A549 (cell line): Measurements from ENCODE around the gene ECM2. TPM values are rescaled to one million over a fixed set of nuclear protein-coding genes. Genes with fewer than 3 reads are reported as not detected.

Experiments
- ATAC-seq, 2 experiments: fragments of 200-7000 bp in 1 of 2; fragments of >200 bp in 1 of 2; cut with Nextera tagmentation in 1 of 2; cut with Tn5 transposase in 1 of 2; 3 replicates each; pipeline versions ENCODE4 v1.8.0 to v1.9.1; 2018 to 2020; ENCODE audit warnings: mild to moderate bottlenecking in 1 of 2, moderate library complexity in 1 of 2
- CTCF ChIA-PET: fragments of 300-600 bp; sonication (Branson Sonifier 250); formaldehyde crosslinking; extraction: SDS; loops from one replicate; lab custom pipeline; 2021; ENCODE audit warnings: antibody characterized with exemption, inconsistent platforms; lab: Yijun Ruan, JAX
- POLR2A ChIA-PET: fragments of 350-600 bp; formaldehyde crosslinking; extraction: SDS; loops from one replicate; lab custom pipeline; 2021; ENCODE audit warnings: antibody characterized with exemption, inconsistent platforms; lab: Yijun Ruan, JAX
- DNase-seq, 2 experiments: peaks; one replicate each; pipeline versions ENCODE4 v3.0.0 to v3.0.0-alpha.2; 2011 to 2016; ENCODE audit warnings: low read depth in 1 of 2, low spot score in 1 of 2
- FAIRE-seq: peaks from 2 replicates; lab custom pipeline; 2011; peaks lifted over from hg19 to GRCh38; lab: Jason Lieb, UNC
- H3K27ac ChIP-seq, 2 experiments: fragments of >200 bp; sonication (Bioruptor Twin); formaldehyde crosslinking; 3 replicates each; pipeline ENCODE4 v1.5.1; 2016 to 2017
- H3K4me1 ChIP-seq: fragments of >200 bp; sonication (Bioruptor Twin); formaldehyde crosslinking; 3 replicates; pipeline ENCODE4 v1.6.1; 2016
- H3K4me2 ChIP-seq: fragments of >200 bp; sonication (Bioruptor Twin); formaldehyde crosslinking; 3 replicates; pipeline ENCODE4 v1.6.1; 2016
- H3K4me3 ChIP-seq: fragments of >200 bp; sonication (Bioruptor Twin); formaldehyde crosslinking; 3 replicates; pipeline ENCODE4 v1.5.1; 2016
- H3K9me3 ChIP-seq: fragments of >200 bp; sonication (Bioruptor Twin); formaldehyde crosslinking; 3 replicates; pipeline ENCODE4 v1.6.1; 2016
- ATOH8 ChIP-seq: fragments of 250-450 bp; sonication (Bioruptor Pico); IDR thresholded peaks from 2 replicates; pipeline ENCODE4 v1.5.0; 2020; ENCODE audit warnings: low read depth, mild to moderate bottlenecking, moderate library complexity
- BHLHE40 ChIP-seq: IDR thresholded peaks from 2 replicates; pipeline ENCODE4 v1.6.1; 2012; ENCODE audit warnings: low read depth, low read length, inconsistent platforms
- CBX8 ChIP-seq: fragments of 200-600 bp; sonication (generic); IDR thresholded peaks from 2 replicates; pipeline ENCODE4 v1.6.1; 2016
- CEBPB ChIP-seq, 2 experiments: fragments of >200 bp in 1 of 2; sonication (Bioruptor Twin) in 1 of 2; formaldehyde crosslinking in 1 of 2; IDR thresholded peaks; 2 replicates each; pipeline ENCODE4 v1.6.1; 2012 to 2016
- CHD4 ChIP-seq: fragments of 200-600 bp; sonication (generic); IDR thresholded peaks from 2 replicates; pipeline ENCODE4 v1.6.1; 2016; ENCODE audit warnings: antibody characterized with exemption, mild to moderate bottlenecking, borderline replicate concordance
- EHF ChIP-seq: fragments of 250-450 bp; sonication (Bioruptor Pico); IDR thresholded peaks from 2 replicates; pipeline ENCODE4 v1.5.0; 2020; ENCODE audit warnings: mild to moderate bottlenecking
- EHMT2 ChIP-seq: fragments of 200-600 bp; sonication (generic); IDR thresholded peaks from 2 replicates; pipeline ENCODE4 v1.6.1; 2016; ENCODE audit warnings: antibody characterized with exemption, low read depth, mild to moderate bottlenecking, moderate library complexity
- GATA3 ChIP-seq: IDR thresholded peaks from 2 replicates; pipeline ENCODE4 v1.6.1; 2012; ENCODE audit warnings: borderline replicate concordance
- HMGXB4 ChIP-seq: fragments of 250-450 bp; sonication (Bioruptor Pico); IDR thresholded peaks from 2 replicates; pipeline ENCODE4 v1.5.0; 2021; ENCODE audit warnings: mild to moderate bottlenecking, moderate library complexity, borderline replicate concordance
- HOXB5 ChIP-seq: fragments of 250-450 bp; sonication (Bioruptor Pico); IDR thresholded peaks from 2 replicates; pipeline ENCODE4 v1.5.0; 2020; ENCODE audit warnings: mild to moderate bottlenecking, moderate library complexity
- JUN ChIP-seq, 2 experiments: fragments of >200 bp; sonication (Bioruptor Twin); formaldehyde crosslinking; IDR thresholded peaks; 2 replicates in 1 of 2; 3 replicates in 1 of 2; pipeline ENCODE4 v1.6.1; 2016 to 2017
- KDM1A ChIP-seq: fragments of 200-600 bp; sonication (generic); IDR thresholded peaks from 2 replicates; pipeline ENCODE4 v1.6.1; 2016; ENCODE audit warnings: low read depth, mild to moderate bottlenecking
- KDM5A ChIP-seq: fragments of 200-600 bp; sonication (generic); IDR thresholded peaks from 2 replicates; pipeline ENCODE4 v1.6.1; 2016; ENCODE audit warnings: antibody characterized with exemption, mild to moderate bottlenecking
- MAFK ChIP-seq: fragments of 450-650 bp; IDR thresholded peaks from 2 replicates; pipeline ENCODE4 v1.6.1; 2014; ENCODE audit not compliant: partially characterized antibody
- MAZ ChIP-seq: fragments of 150-350 bp; IDR thresholded peaks from 2 replicates; pipeline ENCODE4 v1.6.1; 2014; ENCODE audit warnings: antibody characterized with exemption, low read depth, low read length, borderline replicate concordance
- MYC ChIP-seq: IDR thresholded peaks from 2 replicates; pipeline ENCODE4 v1.6.1; 2012; ENCODE audit warnings: mild to moderate bottlenecking, inconsistent platforms, low read length, improper control_type of control experiment, borderline replicate concordance
- NFE2L2 ChIP-seq: fragments of 150-350 bp; conservative IDR thresholded peaks from 2 replicates; pipeline ENCODE4 v1.6.1; 2014; ENCODE audit warnings: low read length
- POLR2A ChIP-seq: IDR thresholded peaks from 2 replicates; pipeline ENCODE4 v1.6.1; 2012; ENCODE audit warnings: mild to moderate bottlenecking, low read length
- POLR2AphosphoS2 ChIP-seq: conservative IDR thresholded peaks from 2 replicates; pipeline ENCODE4 v1.6.1; 2012; ENCODE audit warnings: low read length, improper control_type of control experiment, inconsistent platforms
- SMC3 ChIP-seq: fragments of >200 bp; sonication (Bioruptor Twin); formaldehyde crosslinking; IDR thresholded peaks from 3 replicates; pipeline ENCODE4 v1.6.1; 2018; ENCODE audit warnings: inconsistent platforms
- TFCP2L1 ChIP-seq: fragments of 250-450 bp; sonication (Bioruptor Pico); IDR thresholded peaks from 2 replicates; pipeline ENCODE4 v1.5.0; 2021; ENCODE audit warnings: mild to moderate bottlenecking
- TP53 ChIP-seq: fragments of 250-450 bp; sonication (Bioruptor Pico); IDR thresholded peaks from 2 replicates; pipeline ENCODE4 v1.5.0; 2021; ENCODE audit warnings: mild to moderate bottlenecking, moderate library complexity
- ZFP36 ChIP-seq: fragments of 450-650 bp; IDR thresholded peaks from 2 replicates; pipeline ENCODE4 v1.6.1; 2014; ENCODE audit warnings: borderline replicate concordance; ENCODE audit not compliant: partially characterized antibody
- WGBS: methylation state at CpG from one replicate; pipeline ENCODE4 v1.1.6; 2017; ENCODE audit errors: missing lambda C conversion rate; 5-methylcytosine and 5-hydroxymethylcytosine counted together
- polyA plus RNA-seq, 4 experiments: library from polyadenylated mRNA; depleted of rRNA in 3 of 4; stranded (reverse); fragments of >200 nt; fragmentation: RNase III in 1 of 4; extraction: RNeasy Plus Mini Kit Qiagen cat#74134 plus additional on column Dnase treatment in 1 of 4; gene quantifications; 2 replicates in 3 of 4; 3 replicates in 1 of 4; pipeline ENCODE4 v1.2.3, GENCODE V29; 2011 to 2017

The ECM2 gene
- polyA plus RNA-seq, 2 of the 4 experiments (the other 2 are of a cell fraction): 0.35 to 0.43 TPM

- no peak for TF ChIP-seq HMGXB4 (CRISPR knock-in tag)
- TF ChIP-seq HOXB5 (CRISPR knock-in tag): no peak
- TF ChIP-seq KDM5A: no peak
- TF ChIP-seq TP53 (CRISPR knock-in tag): no peak
- TF ChIP-seq SMC3: no peak
- no peak for TF ChIP-seq JUN (IDR thresholded peaks at IDR 0.05)
- no peak for TF ChIP-seq ZFP36
- no peak for TF ChIP-seq CEBPB (IDR thresholded peaks at IDR 0.05)
- TF ChIP-seq BHLHE40: no peak
These were observed 25.0 kb downstream of the ECM2 start (continued) for GRCh38 chr9:92510747-92511146.

GRCh38 chr9:92509050-92509449 is 26.7 kb downstream of the ECM2 start:
- FAIRE-seq (no peak), ATAC-seq (no peak), DNase-seq (no peak)
- ChIA-PET POLR2A (no interaction called here), CTCF (no interaction called here)
- Histone ChIP-seq H3K9me3 (no peaks in the 10 kb centered on the region), H3K4me1 (peaks cover 24% of the 10 kb centered on the region), H3K4me2 (no peak overlapping the region), H3K27ac (no peak overlapping the region), H3K4me3 (no peak overlapping the region)
- WGBS: 87% methylated on average over 5 of the region's 5 CpGs
- TF ChIP-seq ATOH8 (no peak), CHD4 (no peak)

DNA sequence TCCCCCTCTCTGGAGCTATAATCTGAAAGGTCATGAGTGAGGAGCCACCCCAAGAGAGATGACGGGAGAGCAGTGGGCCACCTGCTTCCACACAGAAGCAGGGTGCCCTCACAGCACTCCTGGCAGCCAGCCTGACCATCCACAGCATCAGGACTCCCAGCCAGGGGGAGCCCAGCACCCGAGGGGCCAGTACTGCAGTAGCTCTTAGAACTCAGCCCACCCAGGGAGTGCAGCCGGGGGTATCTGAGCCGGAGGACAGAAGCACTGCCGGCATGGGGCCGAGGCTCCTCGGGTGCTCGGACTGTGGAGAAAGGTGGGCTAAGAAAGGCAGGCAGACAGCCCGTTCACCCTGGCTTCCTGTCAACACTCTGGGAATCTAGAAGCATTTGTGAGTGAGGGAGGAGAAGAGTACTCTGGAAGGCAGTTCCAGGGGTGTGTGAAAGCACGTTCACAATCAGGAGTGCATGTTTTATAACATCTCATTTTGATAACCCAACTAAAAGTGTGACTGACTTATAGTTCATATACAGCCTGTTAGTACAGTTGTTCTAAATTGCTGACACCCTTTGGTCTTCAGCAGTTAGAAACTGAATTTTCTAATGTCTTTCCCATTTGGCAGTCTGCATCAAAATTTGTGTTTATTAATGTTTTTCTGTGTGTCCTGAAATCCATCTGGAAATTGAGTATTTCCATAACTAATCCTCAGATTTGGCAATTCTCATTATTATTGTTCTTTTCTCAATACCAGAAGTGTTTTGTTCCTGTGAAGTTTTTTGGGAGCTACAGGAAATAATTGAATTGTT is 27.6 kb downstream of the ECM2 start:
- Histone ChIP-seq H3K9me3 (no peaks in the 10 kb centered on the region), H3K27ac (peak overlapping the region in 1 of 2 experiments; percentile 85; a peak in 3 of 6 replicates), H3K4me1 (peaks cover 24% of the 10 kb centered on the region), H3K4me2 (no peak overlapping the region), H3K4me3 (no peak overlapping the region)
- ChIA-PET POLR2A (no interaction called here), CTCF (no interaction called here)
- DNase-seq (no peak), FAIRE-seq (no peak), ATAC-seq (no peak)
- WGBS: 82% methylated on average over 10 of the region's 10 CpGs
- TF ChIP-seq MAZ: no peak
- TF ChIP-seq CBX8: no peak
- no peak for TF ChIP-seq MYC
- no peak for TF ChIP-seq CEBPB (IDR thresholded peaks at IDR 0.05)
- TF ChIP-seq MAFK: no peak
- TF ChIP-seq SMC3: no peak
- no peak for TF ChIP-seq KDM1A
- no peak for TF ChIP-seq GATA3
- no peak for TF ChIP-seq EHMT2
- no peak for TF ChIP-seq CHD4
- TF ChIP-seq EHF: no peak
- TF ChIP-seq NFE2L2: no peak
- no peak for TF ChIP-seq POLR2AphosphoS2
- TF ChIP-seq POLR2A: no peak; the same call in 1 of the 2 replicates
- no peak for TF ChIP-seq TFCP2L1 (CRISPR knock-in tag)
